ENCODE measurements around the gene TMEM87B. TPM values are rescaled to one million over a fixed set of nuclear protein-coding genes. Genes with fewer than 3 reads are reported as not detected.

TMEM87B gene
- total RNA-seq, 1 experiment from 2014 or later, result 10.5 TPM

DNA sequence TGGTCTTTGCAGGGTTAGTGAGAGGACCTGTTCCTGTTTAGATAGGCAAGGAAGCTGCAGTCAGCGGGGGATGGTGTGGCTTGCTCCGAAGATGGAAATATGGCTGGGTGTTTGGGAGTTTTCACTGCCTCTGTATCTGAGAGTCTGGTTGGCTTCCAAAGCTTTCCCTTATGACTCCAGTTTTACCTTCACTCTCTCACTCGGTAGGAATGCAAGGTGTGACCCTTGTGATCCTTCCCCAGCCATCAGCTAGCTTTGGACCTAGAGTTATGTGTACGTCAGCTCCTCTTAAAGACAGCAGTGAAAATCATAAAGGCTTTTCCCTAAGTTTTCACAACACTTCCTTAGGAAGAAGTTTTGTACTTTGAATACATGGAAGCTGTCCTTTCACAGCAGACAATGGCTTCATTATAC lies 35.5 kb upstream of the TMEM87B start:
- H4K5ac ChIP-seq (ENCODE audit: insufficient read length, low read depth, low read length), result no peak overlapping the region
- no peak overlapping the region for H2BK20ac ChIP-seq (ENCODE audit: low read depth, low read length, poor library complexity, severe bottlenecking)
- TF ChIP-seq, protein P1, sequence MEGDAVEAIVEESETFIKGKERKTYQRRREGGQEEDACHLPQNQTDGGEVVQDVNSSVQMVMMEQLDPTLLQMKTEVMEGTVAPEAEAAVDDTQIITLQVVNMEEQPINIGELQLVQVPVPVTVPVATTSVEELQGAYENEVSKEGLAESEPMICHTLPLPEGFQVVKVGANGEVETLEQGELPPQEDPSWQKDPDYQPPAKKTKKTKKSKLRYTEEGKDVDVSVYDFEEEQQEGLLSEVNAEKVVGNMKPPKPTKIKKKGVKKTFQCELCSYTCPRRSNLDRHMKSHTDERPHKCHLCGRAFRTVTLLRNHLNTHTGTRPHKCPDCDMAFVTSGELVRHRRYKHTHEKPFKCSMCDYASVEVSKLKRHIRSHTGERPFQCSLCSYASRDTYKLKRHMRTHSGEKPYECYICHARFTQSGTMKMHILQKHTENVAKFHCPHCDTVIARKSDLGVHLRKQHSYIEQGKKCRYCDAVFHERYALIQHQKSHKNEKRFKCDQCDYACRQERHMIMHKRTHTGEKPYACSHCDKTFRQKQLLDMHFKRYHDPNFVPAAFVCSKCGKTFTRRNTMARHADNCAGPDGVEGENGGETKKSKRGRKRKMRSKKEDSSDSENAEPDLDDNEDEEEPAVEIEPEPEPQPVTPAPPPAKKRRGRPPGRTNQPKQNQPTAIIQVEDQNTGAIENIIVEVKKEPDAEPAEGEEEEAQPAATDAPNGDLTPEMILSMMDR (conservative IDR thresholded peaks at IDR 0.05), result no peak
- no peaks in the 10 kb centered on the region for H3K23me2 ChIP-seq (ENCODE audit: insufficient read length, low read depth, low read length, poor library complexity, severe bottlenecking)
- no peak overlapping the region for H3K9ac ChIP-seq (ENCODE audit: extremely low read depth, insufficient read length, low read length)
- no peak overlapping the region for H2BK15ac ChIP-seq (ENCODE audit: low read depth, low read length)
- H3K23ac ChIP-seq (ENCODE audit: insufficient read length, low read depth, low read length), result no peak overlapping the region
- H3K18ac ChIP-seq (ENCODE audit: insufficient read length, low read depth, low read length), result no peak overlapping the region
- H3K4me2 ChIP-seq (ENCODE audit: insufficient read depth, insufficient read length, low read length), result no peak overlapping the region
- no CpG with 5 or more reads among the region's 4 CpGs for WGBS (ENCODE audit: extremely low coverage, insufficient read length, low lambda C conversion rate)
- H4K20me1 ChIP-seq (ENCODE audit: control insufficient read depth, insufficient read depth, insufficient read length), result no peaks in the 10 kb centered on the region
- no peaks in the 10 kb centered on the region for H3K9me3 ChIP-seq (ENCODE audit: control insufficient read depth, low read depth, low read length)
- H3K27ac Mint-ChIP-seq, result 0 out of 7 replicates have a peak overlapping the region, but pooled peaks of 1 of the 3 experiments have one; percentile 20
- H3K27me3 ChIP-seq (ENCODE audit: insufficient read depth, low read length), result no peaks in the 10 kb centered on the region
- H3K79me1 ChIP-seq (ENCODE audit: insufficient read depth, low read depth, low read length, poor library complexity, severe bottlenecking), result no peaks in the 10 kb centered on the region
- H2BK5ac ChIP-seq (ENCODE audit: insufficient read length, low read length), result no peak overlapping the region
- no peak overlapping the region for H2BK12ac ChIP-seq (ENCODE audit: insufficient read length, low read depth, low read length)
- H3K56ac ChIP-seq (ENCODE audit: insufficient read length, low read depth, low read length), result no peak overlapping the region
- no peaks in the 10 kb centered on the region for H3K79me2 ChIP-seq (ENCODE audit: insufficient read depth, low read length)
- no peaks in the 10 kb centered on the region for H3K27me3 Mint-ChIP-seq (ENCODE audit: low read depth)
- no peak overlapping the region for H3K14ac ChIP-seq (ENCODE audit: insufficient read depth, low read length)
- H4K8ac ChIP-seq (replicated peaks; ENCODE audit: insufficient read length, low read depth, low read length), result no peak overlapping the region
- H4K91ac ChIP-seq (ENCODE audit: insufficient read length, low read depth, low read length), result no peak overlapping the region
- H3K4me1 Mint-ChIP-seq, result peaks cover 5 to 9% of the 10 kb centered on the region in 2 experiments
- no peak overlapping the region for H3K4me3 Mint-ChIP-seq
- no peak overlapping the region for H3T11ph ChIP-seq (ENCODE audit: low read length)
- H3K4ac ChIP-seq (ENCODE audit: low read depth, low read length), result no peak overlapping the region
- no peak overlapping the region for H2AK5ac ChIP-seq (ENCODE audit: insufficient read length, low read length)
- peaks cover 5% of the 10 kb centered on the region; the same call in 1 of the 2 replicates for H3K4me1 ChIP-seq (ENCODE audit: insufficient read depth, low read length)
- H3K27ac ChIP-seq (ENCODE audit: insufficient read length, low read depth, low read length), result no peak overlapping the region
- H2AFZ ChIP-seq (ENCODE audit: low read length), result no peak overlapping the region
- no peak overlapping the region for H2BK120ac ChIP-seq (ENCODE audit: low read depth, low read length, poor library complexity, severe bottlenecking)
- no peak for DNase-seq
- no peaks in the 10 kb centered on the region for H3K9me3 Mint-ChIP-seq
- H3K36me3 Mint-ChIP-seq (ENCODE audit: insufficient read depth in 1 of 3, low read depth in 3 of 3), result peaks cover 3 to 14% (median 5%) of the 10 kb centered on the region in 3 experiments; a peak in 5 of 7 replicates
